ENCODE data around the gene CIITA. TPM values are rescaled to one million over a fixed set of nuclear protein-coding genes. Genes with fewer than 3 reads are reported as not detected.

The CIITA gene
- total and polyA plus RNA-seq, 9 of the 15 experiments (the other 6 are each of a cell fraction or from before 2014, with no cell fraction given) = 0.01 to 0.20 (median 0.11) TPM; not detected in 4

DNA sequence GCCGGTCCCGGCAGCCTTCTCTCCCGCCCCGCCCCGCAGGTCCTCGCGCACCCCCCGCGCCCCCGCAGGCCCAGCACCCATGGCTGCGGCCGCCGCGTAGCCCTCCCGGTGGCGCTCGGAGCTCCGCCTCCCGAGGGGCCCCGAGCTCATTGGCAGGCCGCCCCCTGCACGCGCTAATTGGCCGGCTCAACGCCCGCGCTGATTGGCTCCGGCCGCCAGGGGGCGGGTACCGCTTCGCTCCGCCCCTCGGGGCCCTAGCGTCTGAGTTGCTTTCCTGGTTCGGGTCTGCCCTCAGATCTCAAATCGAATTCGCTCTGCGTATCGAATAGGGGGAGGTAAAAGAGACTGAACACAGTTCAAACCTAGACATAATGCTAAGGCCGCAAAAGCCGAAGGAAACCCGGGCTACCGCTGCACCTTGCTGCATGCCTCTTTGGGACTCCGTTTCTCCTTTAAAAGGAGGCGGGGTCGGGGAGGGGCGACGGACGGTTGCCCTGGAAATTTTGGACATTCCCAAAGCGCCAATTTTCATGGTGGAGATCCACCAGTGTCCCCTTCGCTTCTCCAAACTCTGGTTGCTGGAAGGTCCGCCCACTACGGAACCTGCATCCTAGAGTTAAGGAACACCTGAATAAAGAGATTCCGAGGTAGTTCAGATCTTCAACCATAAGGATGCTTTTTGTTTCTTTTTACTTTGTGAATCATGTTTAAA is 65.5 kb downstream of the CIITA start, which contains the start of gene DEXI (continued):
- TF ChIP-seq SREBF1 (IDR thresholded peaks at IDR 0.05; ENCODE audit: borderline replicate concordance, low read depth, low read length) = no peak

DNA sequence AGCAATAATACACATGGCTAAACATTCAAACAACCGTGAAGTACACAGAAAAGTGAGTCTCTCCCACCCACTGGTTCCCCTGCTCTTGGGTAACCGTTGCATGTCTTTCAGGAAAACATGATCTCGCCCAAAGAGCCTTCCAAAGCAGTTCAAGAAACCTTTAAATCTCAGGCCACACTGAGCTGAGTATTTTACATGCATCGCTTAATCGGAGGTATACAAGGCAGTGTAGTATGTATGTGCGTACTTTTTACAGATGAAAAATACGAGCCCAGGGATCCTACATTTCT is 66.0 kb downstream of the CIITA start:
- Histone ChIP-seq H3K79me2 (ENCODE audit: control insufficient read depth, insufficient read depth, low read length) (peaks cover 73% of the 10 kb centered on the region), H3K9me1 (ENCODE audit: control insufficient read depth, insufficient read depth, low read length) (peaks cover 16% of the 10 kb centered on the region), H2AFZ (ENCODE audit: low read depth, low read length) (peak overlapping the region; percentile 94), H3K9ac (ENCODE audit: insufficient read depth in 1 of 2, low read depth in 2 of 2, low read length in 2 of 2) (peak overlapping the region in 1 of 2 experiments; percentile 62; a peak in 2 of 4 replicates), H3K4me3 (peak overlapping the region; percentile 64), H3K4me1 (replicated peaks in 1 of 2; ENCODE audit: control insufficient read depth in 2 of 2, insufficient read depth in 2 of 2, low read length in 2 of 2) (peaks cover 51 to 66% of the 10 kb centered on the region in 2 experiments), H3K27me3 (ENCODE audit: control insufficient read depth in 2 of 2, insufficient read depth in 2 of 2, low read length in 2 of 2) (no peaks in the 10 kb centered on the region), H3K4me2 (ENCODE audit: insufficient read depth, low read length) (peak overlapping the region; percentile 81), H3K27ac (ENCODE audit: extremely low read depth, low read depth, low read length) (peak overlapping the region; percentile 62), H3K36me3 (ENCODE audit: control insufficient read depth, insufficient read depth, low read length) (peaks cover 24% of the 10 kb centered on the region; the same call in 2 of the 3 replicates), H4K20me1 (replicated peaks; ENCODE audit: control insufficient read depth, insufficient read depth, low read length) (peaks cover 49% of the 10 kb centered on the region), H3K9me3 (replicated peaks; ENCODE audit: control insufficient read depth, insufficient read depth, low read depth, low read length) (no peaks in the 10 kb centered on the region)
- no TSS peak for BruUV-seq (replicated peaks)
- no peak for TF ChIP-seq PPARD (CRISPR knock-in tag; IDR thresholded peaks at IDR 0.05)
- TF ChIP-seq, protein P1, sequence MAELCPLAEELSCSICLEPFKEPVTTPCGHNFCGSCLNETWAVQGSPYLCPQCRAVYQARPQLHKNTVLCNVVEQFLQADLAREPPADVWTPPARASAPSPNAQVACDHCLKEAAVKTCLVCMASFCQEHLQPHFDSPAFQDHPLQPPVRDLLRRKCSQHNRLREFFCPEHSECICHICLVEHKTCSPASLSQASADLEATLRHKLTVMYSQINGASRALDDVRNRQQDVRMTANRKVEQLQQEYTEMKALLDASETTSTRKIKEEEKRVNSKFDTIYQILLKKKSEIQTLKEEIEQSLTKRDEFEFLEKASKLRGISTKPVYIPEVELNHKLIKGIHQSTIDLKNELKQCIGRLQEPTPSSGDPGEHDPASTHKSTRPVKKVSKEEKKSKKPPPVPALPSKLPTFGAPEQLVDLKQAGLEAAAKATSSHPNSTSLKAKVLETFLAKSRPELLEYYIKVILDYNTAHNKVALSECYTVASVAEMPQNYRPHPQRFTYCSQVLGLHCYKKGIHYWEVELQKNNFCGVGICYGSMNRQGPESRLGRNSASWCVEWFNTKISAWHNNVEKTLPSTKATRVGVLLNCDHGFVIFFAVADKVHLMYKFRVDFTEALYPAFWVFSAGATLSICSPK (IDR thresholded peaks at IDR 0.05; ENCODE audit: borderline replicate concordance) = no peak
- no peak for TF ChIP-seq RBM25 (IDR thresholded peaks at IDR 0.05; ENCODE audit: low read depth, low read length, severe bottlenecking)
- no peak for TF ChIP-seq ZNF764 (CRISPR knock-in tag; IDR thresholded peaks at IDR 0.05; ENCODE audit: low read depth)
- TF ChIP-seq, protein P2, sequence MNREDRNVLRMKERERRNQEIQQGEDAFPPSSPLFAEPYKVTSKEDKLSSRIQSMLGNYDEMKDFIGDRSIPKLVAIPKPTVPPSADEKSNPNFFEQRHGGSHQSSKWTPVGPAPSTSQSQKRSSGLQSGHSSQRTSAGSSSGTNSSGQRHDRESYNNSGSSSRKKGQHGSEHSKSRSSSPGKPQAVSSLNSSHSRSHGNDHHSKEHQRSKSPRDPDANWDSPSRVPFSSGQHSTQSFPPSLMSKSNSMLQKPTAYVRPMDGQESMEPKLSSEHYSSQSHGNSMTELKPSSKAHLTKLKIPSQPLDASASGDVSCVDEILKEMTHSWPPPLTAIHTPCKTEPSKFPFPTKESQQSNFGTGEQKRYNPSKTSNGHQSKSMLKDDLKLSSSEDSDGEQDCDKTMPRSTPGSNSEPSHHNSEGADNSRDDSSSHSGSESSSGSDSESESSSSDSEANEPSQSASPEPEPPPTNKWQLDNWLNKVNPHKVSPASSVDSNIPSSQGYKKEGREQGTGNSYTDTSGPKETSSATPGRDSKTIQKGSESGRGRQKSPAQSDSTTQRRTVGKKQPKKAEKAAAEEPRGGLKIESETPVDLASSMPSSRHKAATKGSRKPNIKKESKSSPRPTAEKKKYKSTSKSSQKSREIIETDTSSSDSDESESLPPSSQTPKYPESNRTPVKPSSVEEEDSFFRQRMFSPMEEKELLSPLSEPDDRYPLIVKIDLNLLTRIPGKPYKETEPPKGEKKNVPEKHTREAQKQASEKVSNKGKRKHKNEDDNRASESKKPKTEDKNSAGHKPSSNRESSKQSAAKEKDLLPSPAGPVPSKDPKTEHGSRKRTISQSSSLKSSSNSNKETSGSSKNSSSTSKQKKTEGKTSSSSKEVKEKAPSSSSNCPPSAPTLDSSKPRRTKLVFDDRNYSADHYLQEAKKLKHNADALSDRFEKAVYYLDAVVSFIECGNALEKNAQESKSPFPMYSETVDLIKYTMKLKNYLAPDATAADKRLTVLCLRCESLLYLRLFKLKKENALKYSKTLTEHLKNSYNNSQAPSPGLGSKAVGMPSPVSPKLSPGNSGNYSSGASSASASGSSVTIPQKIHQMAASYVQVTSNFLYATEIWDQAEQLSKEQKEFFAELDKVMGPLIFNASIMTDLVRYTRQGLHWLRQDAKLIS (CRISPR knock-in tag; IDR thresholded peaks at IDR 0.05) = no peak
- TF ChIP-seq NCOA6 (IDR thresholded peaks at IDR 0.05) = no peak
- intact Hi-C loops (cut with micrococcal nuclease) = no loop called here
- ATAC-seq (no peak), FAIRE-seq (no peak), DNase-seq (ENCODE audit: extremely low read depth in 1 of 4, low spot score in 3 of 4) (peak in 1 of 4 experiments; percentile 20)
- ChIA-PET POLR2A (interaction anchor here (0.7 kb wide), 1 partner anchor 303 kb away, joined by 3 read pairs; no protein-coding TSS in a partner anchor), CTCF (ENCODE audit: low intra/inter-chr PET ratio) (no interaction called here)
- in situ Hi-C loops (cut with MboI) = no loop called here
- WGBS (ENCODE audit: insufficient coverage, low coverage, missing lambda C conversion rate) = 55% methylated on average over 6 of the region's 7 CpGs
